HFF-Myc (cell line): Measurements from ENCODE around the gene TESK2.

Experiments
- DNase-seq: peaks from one replicate; pipeline ENCODE4 v3.0.0-alpha.2; 2011; ENCODE audit warnings: low read depth; ENCODE audit errors: extremely low read depth
- H3K4me3 ChIP-seq: replicated peaks from 2 replicates; pipeline ENCODE4 v1.5.1; 2011; ENCODE audit warnings: low read depth, mild to moderate bottlenecking, control low read depth, low read length
- TF ChIP-seq, protein P1 (sequence below): IDR thresholded peaks from 2 replicates; pipeline ENCODE4 v1.5.1; 2012; ENCODE audit warnings: mild to moderate bottlenecking, low read depth, low read length, control low read depth; ENCODE audit errors: missing control alignments

The TESK2 gene

DNA sequence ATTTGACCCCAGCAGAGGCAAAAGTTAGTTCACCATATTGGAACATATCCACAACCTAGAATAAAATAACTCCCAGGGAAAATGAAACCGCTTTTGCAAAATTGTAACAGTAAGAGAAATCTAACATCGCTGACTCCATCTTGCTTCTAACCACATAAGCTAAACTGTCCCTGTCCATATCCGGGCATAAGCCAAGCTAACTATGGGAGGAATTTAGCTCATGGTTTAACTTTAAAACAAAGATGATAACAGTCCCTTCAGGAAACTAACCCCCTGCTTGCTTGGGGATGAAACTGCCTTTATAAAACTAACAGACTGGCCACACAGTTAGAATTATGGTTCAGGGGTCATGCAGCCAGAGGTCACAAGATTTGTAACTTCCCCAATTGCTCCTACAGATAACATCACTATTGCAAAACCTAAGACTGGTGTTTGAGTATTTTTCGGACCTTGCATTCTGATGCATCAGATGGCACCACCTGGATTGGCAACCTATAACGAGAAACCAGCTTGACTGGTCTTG is 46.3 kb downstream of the TESK2 start:
- TF ChIP-seq, protein P1, sequence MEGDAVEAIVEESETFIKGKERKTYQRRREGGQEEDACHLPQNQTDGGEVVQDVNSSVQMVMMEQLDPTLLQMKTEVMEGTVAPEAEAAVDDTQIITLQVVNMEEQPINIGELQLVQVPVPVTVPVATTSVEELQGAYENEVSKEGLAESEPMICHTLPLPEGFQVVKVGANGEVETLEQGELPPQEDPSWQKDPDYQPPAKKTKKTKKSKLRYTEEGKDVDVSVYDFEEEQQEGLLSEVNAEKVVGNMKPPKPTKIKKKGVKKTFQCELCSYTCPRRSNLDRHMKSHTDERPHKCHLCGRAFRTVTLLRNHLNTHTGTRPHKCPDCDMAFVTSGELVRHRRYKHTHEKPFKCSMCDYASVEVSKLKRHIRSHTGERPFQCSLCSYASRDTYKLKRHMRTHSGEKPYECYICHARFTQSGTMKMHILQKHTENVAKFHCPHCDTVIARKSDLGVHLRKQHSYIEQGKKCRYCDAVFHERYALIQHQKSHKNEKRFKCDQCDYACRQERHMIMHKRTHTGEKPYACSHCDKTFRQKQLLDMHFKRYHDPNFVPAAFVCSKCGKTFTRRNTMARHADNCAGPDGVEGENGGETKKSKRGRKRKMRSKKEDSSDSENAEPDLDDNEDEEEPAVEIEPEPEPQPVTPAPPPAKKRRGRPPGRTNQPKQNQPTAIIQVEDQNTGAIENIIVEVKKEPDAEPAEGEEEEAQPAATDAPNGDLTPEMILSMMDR: no peak
- no peak overlapping the region for H3K4me3 ChIP-seq
- no peak for DNase-seq

DNA sequence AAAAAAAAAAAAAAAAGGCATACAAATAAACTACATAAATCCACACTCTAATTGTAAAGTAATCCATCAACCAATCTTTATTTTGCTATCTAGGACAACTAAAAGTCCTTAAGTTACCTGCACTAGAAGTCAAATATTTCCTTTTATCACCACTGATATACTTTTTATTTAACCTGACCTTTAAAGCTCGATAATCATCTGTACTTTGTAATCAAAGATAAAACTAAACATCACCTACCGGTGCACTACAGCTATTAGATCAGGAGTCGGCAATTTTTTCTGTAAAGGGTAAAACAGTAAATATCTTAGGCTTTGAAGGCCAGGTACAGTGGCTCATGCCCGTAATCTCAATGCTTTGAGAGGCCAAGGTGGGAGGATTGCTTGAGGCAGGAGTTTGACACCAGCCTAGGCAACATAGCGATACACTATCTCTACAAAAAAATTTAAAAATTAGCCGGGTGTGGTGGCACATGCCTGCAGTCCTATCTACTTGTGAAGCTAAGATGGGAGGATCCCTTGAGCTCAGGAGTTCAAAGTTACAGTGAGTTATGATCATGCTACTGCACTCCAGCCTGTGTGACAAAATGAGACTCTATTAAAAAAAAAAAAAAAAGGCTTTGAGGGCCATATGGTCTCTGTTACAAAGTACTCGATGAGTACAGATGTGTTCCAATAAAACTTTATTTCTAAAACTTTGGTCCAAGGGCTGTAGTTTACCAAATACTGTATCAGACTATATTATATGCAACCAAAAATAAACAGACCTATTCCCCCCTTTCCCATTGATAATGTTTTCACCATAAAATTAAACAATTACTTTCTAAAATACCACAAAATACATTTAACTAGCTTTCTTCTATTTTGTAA is 47.1 kb downstream of the TESK2 start:
- TF ChIP-seq, protein P1: no peak
- H3K4me3 ChIP-seq: no peak overlapping the region
- no peak for DNase-seq

DNA sequence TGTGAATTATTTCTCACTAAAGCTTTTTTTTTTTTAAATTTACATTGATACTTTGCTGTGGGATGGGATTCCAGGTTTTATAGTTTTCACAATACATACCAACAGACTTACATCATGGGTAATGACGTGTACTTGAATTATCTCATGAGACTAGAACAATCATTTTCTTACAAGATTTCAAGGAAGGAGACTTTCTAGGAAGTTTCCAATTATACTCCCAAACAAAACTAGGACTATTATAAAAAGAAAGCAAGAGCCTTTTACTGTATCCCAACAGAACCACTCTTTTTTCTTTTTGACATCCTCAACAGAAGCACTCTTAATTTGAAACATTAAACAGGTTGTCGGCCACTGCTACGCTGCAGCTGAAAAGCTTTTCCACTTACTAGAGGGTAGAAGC is 48.7 kb downstream of the TESK2 start:
- TF ChIP-seq, protein P1: no peak
- no peak overlapping the region for H3K4me3 ChIP-seq
- peak; percentile 9 for DNase-seq

DNA sequence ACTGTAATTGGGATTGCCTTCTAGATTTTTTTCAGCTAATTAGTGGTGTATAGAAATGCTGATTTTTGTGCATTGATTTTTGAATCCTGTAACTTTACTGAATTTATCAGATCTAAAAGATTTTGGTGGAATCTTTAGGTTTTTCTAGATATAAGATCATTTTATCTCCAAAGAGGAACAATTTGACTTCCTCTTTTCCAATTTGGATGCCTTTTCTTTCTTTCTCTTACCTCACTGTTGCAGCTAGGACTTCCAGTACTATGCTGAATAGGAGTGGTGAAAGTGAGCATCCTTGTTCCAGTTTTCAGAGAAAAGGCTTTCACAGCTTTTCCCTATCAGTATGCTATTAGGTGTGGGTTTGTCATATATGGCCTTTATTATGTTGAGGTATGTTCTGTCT is 53.6 kb downstream of the TESK2 start:
- DNase-seq: no peak
- TF ChIP-seq, protein P1: no peak
- no peak overlapping the region for H3K4me3 ChIP-seq

DNA sequence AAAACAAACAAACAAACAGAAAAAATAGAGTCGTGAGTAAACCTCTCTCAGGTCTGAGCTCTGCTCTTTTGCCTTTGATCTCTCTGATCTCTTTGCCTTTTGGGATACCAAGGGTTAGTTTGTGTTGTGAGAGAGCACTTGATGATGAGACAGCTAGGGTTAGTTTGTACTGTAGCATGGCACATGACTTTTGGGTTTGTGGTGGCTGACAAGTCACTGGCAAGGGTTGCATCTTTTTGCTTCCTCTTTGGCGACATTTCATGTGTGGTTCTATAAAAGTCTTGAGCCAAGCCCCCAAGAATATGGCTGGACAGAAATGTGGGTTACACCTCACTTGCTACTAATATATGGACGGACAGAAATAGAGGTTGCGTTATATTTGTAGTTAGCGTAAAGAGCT is 60.5 kb downstream of the TESK2 start:
- no peak overlapping the region for H3K4me3 ChIP-seq
- TF ChIP-seq, protein P1: no peak
- DNase-seq: no peak

DNA sequence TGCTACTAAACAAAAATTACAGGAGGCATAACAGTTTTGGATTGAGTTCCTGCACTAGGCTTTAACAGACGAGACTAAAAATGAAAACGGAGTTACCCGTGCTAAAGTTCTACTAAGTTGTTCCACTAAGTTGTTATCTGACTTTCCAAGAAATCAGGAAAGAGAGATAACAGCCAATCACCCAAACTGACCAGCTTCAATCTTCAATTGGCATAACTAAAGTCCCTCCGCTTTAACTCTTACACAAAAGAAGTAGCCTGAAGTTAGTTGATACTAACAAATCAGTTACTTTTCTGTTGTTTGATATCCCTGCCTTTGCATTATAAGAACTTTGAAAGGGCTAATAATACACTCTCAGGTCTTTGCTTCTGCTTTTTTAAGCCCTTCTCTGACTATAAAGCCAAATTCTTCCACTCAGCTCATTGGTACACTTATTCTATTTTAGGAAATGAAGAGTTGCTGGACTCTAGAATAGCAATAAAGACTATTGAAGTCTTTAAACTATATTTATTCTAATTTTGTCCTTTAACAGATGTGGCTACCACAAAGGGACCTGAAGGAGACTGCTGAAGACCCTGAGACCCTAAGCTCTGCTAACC is 61.3 kb downstream of the TESK2 start:
- TF ChIP-seq, protein P1: no peak
- H3K4me3 ChIP-seq: no peak overlapping the region
- DNase-seq: no peak
